ENCODE data around the gene FAM156A.
"Not testable (repeated sequence)": the region's sequence is repeated elsewhere in the genome, so short reads cannot be mapped to it uniquely, and the experiment has no call there.

Gene FAM156A

GRCh38 chrX:52958113-52958959, at the start of gene FAM156A:
TSS of gene FAM156A (minus strand) at chrX:52958518. CDS start at chrX:52948588, 9,930 bp downstream.
- CTCF ChIA-PET; DNase-seq (ENCODE audit: extremely low spot score); POLR2A ChIA-PET: not testable (repeated sequence)

GRCh38 chrX:53005327-53005726, 47.0 kb upstream of the FAM156A start:
- ChIA-PET CTCF (interaction anchor here (0.7 kb wide), 1 partner anchor 166 kb away, joined by 4 read pairs; no protein-coding TSS in a partner anchor), POLR2A (interaction anchor here (2.5 kb wide), 1 partner anchor 10 kb away, joined by 18 read pairs; no protein-coding TSS in a partner anchor)
- no peak for DNase-seq (ENCODE audit: extremely low spot score)
- TF ChIP-seq HDGF (IDR thresholded peaks at IDR 0.05; ENCODE audit: borderline replicate concordance): no peak
- no peak for TF ChIP-seq FOXA1 (IDR thresholded peaks at IDR 0.05)
- TF ChIP-seq NFRKB (IDR thresholded peaks at IDR 0.05): no peak
- no peak for TF ChIP-seq ARNT (IDR thresholded peaks at IDR 0.05)
- no peak for TF ChIP-seq FOXM1 (IDR thresholded peaks at IDR 0.05; ENCODE audit: borderline replicate concordance)
- TF ChIP-seq FOXK2 (IDR thresholded peaks at IDR 0.05): no peak
- TF ChIP-seq LEF1 (IDR thresholded peaks at IDR 0.05; ENCODE audit: borderline replicate concordance): no peak
- TF ChIP-seq TARDBP (IDR thresholded peaks at IDR 0.05): no peak
- TF ChIP-seq ZNF384 (IDR thresholded peaks at IDR 0.05): no peak
- no peak for TF ChIP-seq SUZ12 (IDR thresholded peaks at IDR 0.05)
- TF ChIP-seq L3MBTL2 (conservative IDR thresholded peaks at IDR 0.05): no peak
- no peak for TF ChIP-seq SP1 (IDR thresholded peaks at IDR 0.05)
- TF ChIP-seq ELF4 (IDR thresholded peaks at IDR 0.05): no peak
- TF ChIP-seq PKNOX1 (IDR thresholded peaks at IDR 0.05): no peak
- no peak for TF ChIP-seq BHLHE40 (IDR thresholded peaks at IDR 0.05; ENCODE audit: borderline replicate concordance)
- TF ChIP-seq CTBP1 (IDR thresholded peaks at IDR 0.05; ENCODE audit: borderline replicate concordance): no peak

DNA sequence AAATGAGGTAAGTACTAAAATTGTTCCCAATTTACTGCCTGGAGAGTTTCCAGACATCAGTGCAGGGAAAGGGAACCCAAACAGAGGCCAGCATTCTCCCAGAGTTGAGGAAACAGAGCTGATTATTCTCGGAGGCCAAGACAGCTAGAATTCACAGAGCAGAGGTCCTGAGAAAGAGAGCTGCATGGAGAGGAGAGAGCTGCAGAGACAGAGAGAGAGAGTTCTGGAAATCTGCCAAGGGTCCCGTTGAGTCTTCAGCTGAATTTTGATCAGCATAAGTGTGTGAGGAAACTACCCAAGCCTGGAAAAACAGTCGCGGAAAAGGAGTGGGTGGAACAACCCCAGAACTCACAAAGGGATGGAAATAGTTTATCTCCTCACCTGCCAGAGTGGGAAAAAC, 46.5 kb upstream of the FAM156A start:
- CTCF ChIA-PET: interaction anchor here (0.7 to 1.1 kb wide), 2 partner anchors 10 to 167 kb away, joined by 4 read pairs; no protein-coding TSS in a partner anchor
- POLR2A ChIA-PET: interaction anchor here (2.5 kb wide), 1 partner anchor 9 kb away, joined by 18 read pairs; no protein-coding TSS in a partner anchor
- no peak for TF ChIP-seq HDGF (IDR thresholded peaks at IDR 0.05; ENCODE audit: borderline replicate concordance)
- TF ChIP-seq PKNOX1 (IDR thresholded peaks at IDR 0.05): no peak
- no peak for TF ChIP-seq ZNF384 (IDR thresholded peaks at IDR 0.05)
- TF ChIP-seq CTBP1 (IDR thresholded peaks at IDR 0.05; ENCODE audit: borderline replicate concordance): no peak
- TF ChIP-seq BHLHE40 (IDR thresholded peaks at IDR 0.05; ENCODE audit: borderline replicate concordance): no peak
- no peak for TF ChIP-seq L3MBTL2 (conservative IDR thresholded peaks at IDR 0.05)
- no peak for TF ChIP-seq NFRKB (IDR thresholded peaks at IDR 0.05)
- no peak for TF ChIP-seq FOXK2 (IDR thresholded peaks at IDR 0.05)
- no peak for TF ChIP-seq SUZ12 (IDR thresholded peaks at IDR 0.05)
- no peak for TF ChIP-seq ELF4 (IDR thresholded peaks at IDR 0.05)
- TF ChIP-seq FOXM1 (IDR thresholded peaks at IDR 0.05; ENCODE audit: borderline replicate concordance): no peak
- TF ChIP-seq SP1 (IDR thresholded peaks at IDR 0.05): no peak
- TF ChIP-seq TARDBP (IDR thresholded peaks at IDR 0.05): no peak
- no peak for TF ChIP-seq LEF1 (IDR thresholded peaks at IDR 0.05; ENCODE audit: borderline replicate concordance)
- no peak for TF ChIP-seq FOXA1 (IDR thresholded peaks at IDR 0.05)
- DNase-seq (ENCODE audit: extremely low spot score): no peak

- no peak for DNase-seq (ENCODE audit: extremely low spot score)
- CTCF ChIA-PET: interaction anchor here (1.1 kb wide), 1 partner anchor 9 kb away, joined by 4 read pairs; no protein-coding TSS in a partner anchor
- no peak for TF ChIP-seq BHLHE40 (IDR thresholded peaks at IDR 0.05; ENCODE audit: borderline replicate concordance)
- TF ChIP-seq FOXA1 (IDR thresholded peaks at IDR 0.05): no peak
- TF ChIP-seq ELF4 (IDR thresholded peaks at IDR 0.05): no peak
- TF ChIP-seq TARDBP (IDR thresholded peaks at IDR 0.05): no peak
- no peak for TF ChIP-seq L3MBTL2 (conservative IDR thresholded peaks at IDR 0.05)
- TF ChIP-seq PKNOX1 (IDR thresholded peaks at IDR 0.05): no peak
- TF ChIP-seq FOXM1 (IDR thresholded peaks at IDR 0.05; ENCODE audit: borderline replicate concordance): no peak
- no peak for TF ChIP-seq SP1 (IDR thresholded peaks at IDR 0.05)
- TF ChIP-seq SUZ12 (IDR thresholded peaks at IDR 0.05): no peak
- no peak for TF ChIP-seq HDGF (IDR thresholded peaks at IDR 0.05; ENCODE audit: borderline replicate concordance)
- no peak for TF ChIP-seq LEF1 (IDR thresholded peaks at IDR 0.05; ENCODE audit: borderline replicate concordance)
- TF ChIP-seq FOXK2 (IDR thresholded peaks at IDR 0.05): no peak
- no peak for TF ChIP-seq CTBP1 (IDR thresholded peaks at IDR 0.05; ENCODE audit: borderline replicate concordance)
- no peak for TF ChIP-seq NFRKB (IDR thresholded peaks at IDR 0.05)
- TF ChIP-seq ARNT (IDR thresholded peaks at IDR 0.05): no peak
- TF ChIP-seq ZNF384 (IDR thresholded peaks at IDR 0.05): no peak
- POLR2A ChIA-PET: interaction anchor here (2.5 kb wide), 1 partner anchor 9 kb away, joined by 18 read pairs; no protein-coding TSS in a partner anchor
Observed at GRCh38 chrX:53004038-53004437, 45.7 kb upstream of the FAM156A start.

DNA sequence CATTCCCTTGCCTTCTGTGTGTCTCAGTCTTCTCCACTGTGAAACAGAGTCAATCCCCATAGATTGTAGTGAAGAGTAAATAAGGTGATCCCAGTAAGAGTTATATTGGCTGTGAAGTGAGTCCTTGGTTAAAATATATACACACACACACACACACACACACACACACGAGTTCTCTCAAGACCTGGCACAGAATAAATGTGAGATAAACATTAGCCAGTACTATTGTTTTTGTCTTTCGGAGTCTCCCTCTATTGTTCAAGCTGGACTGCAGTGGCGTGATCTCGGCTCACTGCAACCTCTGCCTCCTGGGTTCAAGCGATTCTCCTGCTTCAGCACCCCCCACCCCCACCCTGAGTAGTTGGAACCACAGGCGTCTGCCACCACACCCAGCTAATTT, 44.8 kb upstream of the FAM156A start:
- POLR2A ChIA-PET: interaction anchor here (2.5 kb wide), 1 partner anchor 8 kb away, joined by 18 read pairs; no protein-coding TSS in a partner anchor
- TF ChIP-seq SUZ12 (IDR thresholded peaks at IDR 0.05) (no peak), L3MBTL2 (conservative IDR thresholded peaks at IDR 0.05) (no peak), FOXA1 (IDR thresholded peaks at IDR 0.05) (no peak), SP1 (IDR thresholded peaks at IDR 0.05) (no peak), CTBP1 (IDR thresholded peaks at IDR 0.05; ENCODE audit: borderline replicate concordance) (no peak), LEF1 (IDR thresholded peaks at IDR 0.05; ENCODE audit: borderline replicate concordance) (no peak), ARNT (IDR thresholded peaks at IDR 0.05) (no peak), HDGF (IDR thresholded peaks at IDR 0.05; ENCODE audit: borderline replicate concordance) (no peak), FOXM1 (IDR thresholded peaks at IDR 0.05; ENCODE audit: borderline replicate concordance) (no peak), ELF4 (IDR thresholded peaks at IDR 0.05) (no peak), TARDBP (IDR thresholded peaks at IDR 0.05) (no peak), PKNOX1 (IDR thresholded peaks at IDR 0.05) (no peak)
- DNase-seq (ENCODE audit: extremely low spot score): no peak
- CTCF ChIA-PET: no interaction called here

All from HEK293T (cell line).